H9 (cell line): Measurements from ENCODE around the gene AWAT2. TPM values are rescaled to one million over a fixed set of nuclear protein-coding genes. Genes with fewer than 3 reads are reported as not detected.

Source experiments
- DNase-seq: peaks from one replicate; pipeline ENCODE4 v3.0.0-alpha.2; 2017
- H2AFZ ChIP-seq: one replicate; pipeline ENCODE4 v1.6.1; 2013; ENCODE audit warnings: mild to moderate bottlenecking, low read length, control low read depth, moderate library complexity
- H2AK5ac ChIP-seq: 2 replicates; pipeline ENCODE4 v1.6.1; 2013; ENCODE audit warnings: low read length, control low read depth, mixed read lengths; ENCODE audit not compliant: insufficient read length
- H2BK120ac ChIP-seq: one replicate; pipeline ENCODE4 v1.6.1; 2013; ENCODE audit warnings: low read depth, mild to moderate bottlenecking, low read length, control low read depth, inconsistent platforms; ENCODE audit not compliant: poor library complexity, severe bottlenecking
- H2BK12ac ChIP-seq: 2 replicates; pipeline ENCODE4 v1.6.1; 2013; ENCODE audit warnings: low read length, control low read depth, mixed read lengths, low read depth; ENCODE audit not compliant: insufficient read length
- H2BK15ac ChIP-seq: 2 replicates; pipeline ENCODE4 v1.6.1; 2013; ENCODE audit warnings: low read depth, low read length, control low read depth
- H2BK20ac ChIP-seq: one replicate; pipeline ENCODE4 v1.6.1; 2013; ENCODE audit warnings: low read depth, mild to moderate bottlenecking, low read length, control low read depth, inconsistent platforms; ENCODE audit not compliant: poor library complexity, severe bottlenecking
- H2BK5ac ChIP-seq: 2 replicates; pipeline ENCODE4 v1.6.1; 2013; ENCODE audit warnings: low read length, control low read depth, mixed read lengths; ENCODE audit not compliant: insufficient read length
- H3K14ac ChIP-seq: 2 replicates; pipeline ENCODE4 v1.6.1; 2013; ENCODE audit warnings: low read length, control low read depth; ENCODE audit not compliant: insufficient read depth
- H3K18ac ChIP-seq: 2 replicates; pipeline ENCODE4 v1.6.1; 2013; ENCODE audit warnings: low read depth, mild to moderate bottlenecking, mixed read lengths, low read length, control low read depth; ENCODE audit not compliant: insufficient read length
- H3K23ac ChIP-seq: 2 replicates; pipeline ENCODE4 v1.6.1; 2013; ENCODE audit warnings: low read length, control low read depth, mixed read lengths, low read depth; ENCODE audit not compliant: insufficient read length
- H3K23me2 ChIP-seq: 2 replicates; pipeline ENCODE4 v1.6.1; 2013; ENCODE audit warnings: low read depth, mild to moderate bottlenecking, mixed read lengths, low read length, control low read depth; ENCODE audit not compliant: insufficient read length, poor library complexity, severe bottlenecking
- H3K27ac ChIP-seq: 2 replicates; pipeline ENCODE4 v1.5.1; 2013; ENCODE audit warnings: low read length, control low read depth, mixed read lengths, low read depth; ENCODE audit not compliant: insufficient read length
- H3K27me3 ChIP-seq: 2 replicates; pipeline ENCODE4 v1.6.1; 2013; ENCODE audit warnings: low read length, control low read depth, inconsistent platforms; ENCODE audit not compliant: insufficient read depth
- H3K4ac ChIP-seq: 2 replicates; pipeline ENCODE4 v1.6.1; 2013; ENCODE audit warnings: low read depth, mild to moderate bottlenecking, control low read depth, inconsistent platforms, low read length, moderate library complexity
- H3K4me1 ChIP-seq: 2 replicates; pipeline ENCODE4 v1.6.1; 2013; ENCODE audit warnings: low read length, control low read depth, inconsistent platforms; ENCODE audit not compliant: insufficient read depth
- H3K4me2 ChIP-seq: 2 replicates; pipeline ENCODE4 v1.6.1; 2013; ENCODE audit warnings: low read length, control low read depth, mixed read lengths; ENCODE audit not compliant: insufficient read length, insufficient read depth
- H3K56ac ChIP-seq: 2 replicates; pipeline ENCODE4 v1.6.1; 2013; ENCODE audit warnings: low read depth, mild to moderate bottlenecking, mixed read lengths, low read length, control low read depth; ENCODE audit not compliant: insufficient read length
- H3K79me1 ChIP-seq: 2 replicates; pipeline ENCODE4 v1.6.1; 2013; ENCODE audit warnings: low read depth, mild to moderate bottlenecking, moderate library complexity, low read length, control low read depth, inconsistent platforms; ENCODE audit not compliant: insufficient read depth, poor library complexity, severe bottlenecking
- H3K79me2 ChIP-seq: 2 replicates; pipeline ENCODE4 v1.6.1; 2013; ENCODE audit warnings: low read length, control low read depth, inconsistent platforms; ENCODE audit not compliant: insufficient read depth
- H3K9ac ChIP-seq: 2 replicates; pipeline ENCODE4 v1.6.1; 2013; ENCODE audit warnings: low read length, control low read depth, mixed read lengths; ENCODE audit not compliant: insufficient read length; ENCODE audit errors: extremely low read depth
- H3K9me3 ChIP-seq: one replicate; pipeline ENCODE4 v1.6.1; 2013; ENCODE audit warnings: low read depth, low read length, inconsistent platforms; ENCODE audit not compliant: control insufficient read depth
- H3T11ph ChIP-seq: one replicate; pipeline ENCODE4 v1.6.1; 2013; ENCODE audit warnings: mild to moderate bottlenecking, low read length, control low read depth, inconsistent platforms
- H4K20me1 ChIP-seq: one replicate; pipeline ENCODE4 v1.6.1; 2013; ENCODE audit not compliant: control insufficient read depth, insufficient read length, insufficient read depth
- H4K5ac ChIP-seq: 2 replicates; pipeline ENCODE4 v1.6.1; 2013; ENCODE audit warnings: low read depth, mild to moderate bottlenecking, mixed read lengths, low read length, control low read depth; ENCODE audit not compliant: insufficient read length
- H4K8ac ChIP-seq: replicated peaks from 2 replicates; pipeline ENCODE4 v1.6.1; 2013; ENCODE audit warnings: low read length, control low read depth, mixed read lengths, low read depth; ENCODE audit not compliant: insufficient read length
- H4K91ac ChIP-seq: 2 replicates; pipeline ENCODE4 v1.6.1; 2013; ENCODE audit warnings: low read depth, mild to moderate bottlenecking, moderate library complexity, mixed read lengths, low read length, control low read depth; ENCODE audit not compliant: insufficient read length
- H3K27ac Mint-ChIP-seq, 3 experiments: 2 replicates in 2 of 3; 3 replicates in 1 of 3; pipeline ENCODE4 v1.8.0; 2020 to 2021; ENCODE audit warnings: mixed read lengths in 3 of 3, mild to moderate bottlenecking in 1 of 3, moderate library complexity in 1 of 3
- H3K27me3 Mint-ChIP-seq: 2 replicates; pipeline ENCODE4 v1.8.0; 2021; ENCODE audit warnings: low read depth, mild to moderate bottlenecking, moderate library complexity, mixed read lengths
- H3K36me3 Mint-ChIP-seq, 3 experiments: 2 replicates in 2 of 3; 3 replicates in 1 of 3; pipeline ENCODE4 v1.8.0; 2020 to 2021; ENCODE audit warnings: low read depth in 3 of 3, mixed read lengths in 3 of 3; ENCODE audit not compliant: insufficient read depth in 1 of 3
- H3K4me1 Mint-ChIP-seq, 2 experiments: 2 replicates each; pipeline ENCODE4 v1.8.0; 2020; ENCODE audit warnings: mixed read lengths in 2 of 2
- H3K4me3 Mint-ChIP-seq, 2 experiments: 2 replicates in 1 of 2; 3 replicates in 1 of 2; pipeline ENCODE4 v1.8.0; 2020 to 2021; ENCODE audit warnings: mild to moderate bottlenecking in 2 of 2, mixed read lengths in 2 of 2, moderate library complexity in 1 of 2
- H3K9me3 Mint-ChIP-seq, 2 experiments: 2 replicates in 1 of 2; 3 replicates in 1 of 2; pipeline ENCODE4 v1.8.0; 2020; ENCODE audit warnings: mild to moderate bottlenecking in 2 of 2, mixed read lengths in 2 of 2, moderate library complexity in 1 of 2
- CTCF ChIP-seq: fragments of 200-600 bp; sonication (generic); conservative IDR thresholded peaks from 3 replicates; pipeline ENCODE4 v1.8.0; 2021; ENCODE audit warnings: antibody characterized with exemption, mild to moderate bottlenecking
- WGBS: extraction: QIAGEN DNeasy Blood & Tissue Kit; methylation state at CpG from one replicate; pipeline ENCODE4 v1.1.7; 2013; ENCODE audit warnings: missing lambda C conversion rate, low lambda C conversion rate, mixed read lengths; ENCODE audit not compliant: insufficient read length; ENCODE audit errors: extremely low coverage; 5-methylcytosine and 5-hydroxymethylcytosine counted together
- total RNA-seq: library from RNA; stranded (reverse); gene quantifications from 2 replicates; pipeline ENCODE4 v1.2.1, GENCODE V29; 2021

AWAT2 gene
- total RNA-seq, 1 experiment from 2014 or later = not detected

- Histone ChIP-seq H2BK20ac (no peak overlapping the region), H3K79me1 (no peaks in the 10 kb centered on the region), H3K14ac (no peak overlapping the region), H4K8ac (no peak overlapping the region), H3K9me3 (peaks cover 49% of the 10 kb centered on the region), H3K4me2 (no peak overlapping the region), H4K20me1 (no peaks in the 10 kb centered on the region), H3K4me1 (no peaks in the 10 kb centered on the region), H3K23ac (no peak overlapping the region), H2AFZ (no peak overlapping the region), H2AK5ac (no peak overlapping the region), H2BK5ac (no peak overlapping the region), H4K5ac (no peak overlapping the region), H3T11ph (no peak overlapping the region), H3K56ac (no peak overlapping the region), H3K79me2 (no peaks in the 10 kb centered on the region), H3K4ac (no peak overlapping the region), H3K9ac (no peak overlapping the region), H2BK120ac (no peak overlapping the region), H2BK15ac (no peak overlapping the region), H3K18ac (no peak overlapping the region), H3K27me3 (no peaks in the 10 kb centered on the region), H3K27ac (no peak overlapping the region), H2BK12ac (no peak overlapping the region), H3K23me2 (no peaks in the 10 kb centered on the region), H4K91ac (no peak overlapping the region)
- H3K27ac Mint-ChIP-seq = no peak overlapping the region; a peak in 1 of 7 replicates
- no peaks in the 10 kb centered on the region for H3K4me1 Mint-ChIP-seq
- TF ChIP-seq CTCF = no peak
- H3K36me3 Mint-ChIP-seq = peaks cover 0 to 3% (median 0%) of the 10 kb centered on the region in 3 experiments; a peak in 3 of 7 replicates
- no peak for DNase-seq
- H3K9me3 Mint-ChIP-seq = peaks cover 67 to 68% of the 10 kb centered on the region in 2 experiments
- WGBS = no CpG with 5 or more reads among the region's 3 CpGs
- no peaks in the 10 kb centered on the region; the same call in none of the 2 replicates for H3K27me3 Mint-ChIP-seq
- no peak overlapping the region for H3K4me3 Mint-ChIP-seq
Measured at GRCh38 chrX:70049406-70049805, 332 bp downstream of the AWAT2 start.
